Peyer's patch (tissue), 4 donors: ENCODE measurements around the gene AMBRA1. TPM values are rescaled to one million over a fixed set of nuclear protein-coding genes. Genes with fewer than 3 reads are reported as not detected.
A peak's percentile ranks its signal among the peaks of the same experiment; 100 is the strongest.

ENCODE experiments used
- DNase-seq, 3 donors: peaks; one replicate each; pipeline ENCODE4 v3.0.0-alpha.2; 2017 to 2019
- H3K27ac ChIP-seq, 4 donors: fragments of 200-600 bp; sonication (generic); one replicate each; pipeline ENCODE4 v1.5.1; 2016 to 2019
- H3K27me3 ChIP-seq, 2 donors: fragments of 200-600 bp; sonication (generic); one replicate each; pipeline ENCODE4 v1.5.1; 2019
- H3K36me3 ChIP-seq, 3 donors: fragments of 200-600 bp; sonication (generic); one replicate each; pipeline ENCODE4 v1.5.1; 2016 to 2019
- H3K4me1 ChIP-seq, 4 donors: fragments of 200-600 bp; sonication (generic); one replicate each; pipeline ENCODE4 v1.5.1; 2016 to 2019
- H3K4me3 ChIP-seq, 4 donors: fragments of 200-600 bp; sonication (generic); 1 replicate in 3 of 4; 2 replicates in 1 of 4; pipeline ENCODE4 v1.5.1; 2016 to 2019; ENCODE audit warnings: mild to moderate bottlenecking in 1 of 4
- H3K9me3 ChIP-seq, 4 donors: fragments of 200-600 bp; sonication (generic); one replicate each; pipeline ENCODE4 v1.5.1; 2016 to 2019; ENCODE audit warnings: mild to moderate bottlenecking in 1 of 4
- POLR2A ChIP-seq, 2 donors: fragments of 450-650 bp; IDR thresholded peaks; one replicate each; pipeline ENCODE4 v1.5.1; 2017; ENCODE audit warnings: antibody characterized with exemption in 2 of 2, mild to moderate bottlenecking in 2 of 2, moderate library complexity in 2 of 2
- total RNA-seq, 4 donors: library from RNA; depleted of rRNA; stranded (reverse); fragments of >200 nt; gene quantifications; one replicate each; pipeline ENCODE4 v1.1.0, GENCODE V29; 2016
- TF ChIP-seq, protein P1 (sequence below), 6 experiments: fragments of 450-650 bp in 4 of 6; fragments of 200-600 bp in 2 of 6; sonication (generic) in 1 of 6; IDR thresholded peaks; one replicate each; pipeline ENCODE4 v1.5.1; 2017 to 2019; ENCODE audit warnings: antibody characterized with exemption in 6 of 6, mild to moderate bottlenecking in 3 of 6, moderate library complexity in 1 of 6

Gene AMBRA1
- total RNA-seq, 4 donors from 2014 or later, result 28.9 to 61.6 (median 41.6) TPM

DNA sequence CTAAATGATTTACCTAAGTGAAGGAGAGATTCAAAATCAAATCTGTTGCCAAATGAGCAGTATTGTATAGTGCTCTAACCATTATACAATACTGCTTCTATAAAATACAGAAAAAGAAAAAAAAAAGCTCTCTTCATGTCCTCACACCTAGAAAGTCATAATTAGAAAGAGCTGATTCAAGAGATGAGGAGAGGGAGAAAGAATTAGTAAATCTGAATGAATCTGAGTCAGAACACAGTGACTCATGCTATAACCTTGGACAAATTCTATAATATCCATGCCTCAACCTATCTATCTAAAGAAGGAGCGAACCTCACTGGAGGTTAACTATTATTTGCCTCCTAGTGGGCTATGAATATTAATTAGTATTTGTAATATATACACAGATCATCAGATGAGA, 29.4 kb downstream of the AMBRA1 start:
- TF ChIP-seq POLR2A (IDR thresholded peaks at IDR 0.05), result no peak
- TF ChIP-seq, protein P1, sequence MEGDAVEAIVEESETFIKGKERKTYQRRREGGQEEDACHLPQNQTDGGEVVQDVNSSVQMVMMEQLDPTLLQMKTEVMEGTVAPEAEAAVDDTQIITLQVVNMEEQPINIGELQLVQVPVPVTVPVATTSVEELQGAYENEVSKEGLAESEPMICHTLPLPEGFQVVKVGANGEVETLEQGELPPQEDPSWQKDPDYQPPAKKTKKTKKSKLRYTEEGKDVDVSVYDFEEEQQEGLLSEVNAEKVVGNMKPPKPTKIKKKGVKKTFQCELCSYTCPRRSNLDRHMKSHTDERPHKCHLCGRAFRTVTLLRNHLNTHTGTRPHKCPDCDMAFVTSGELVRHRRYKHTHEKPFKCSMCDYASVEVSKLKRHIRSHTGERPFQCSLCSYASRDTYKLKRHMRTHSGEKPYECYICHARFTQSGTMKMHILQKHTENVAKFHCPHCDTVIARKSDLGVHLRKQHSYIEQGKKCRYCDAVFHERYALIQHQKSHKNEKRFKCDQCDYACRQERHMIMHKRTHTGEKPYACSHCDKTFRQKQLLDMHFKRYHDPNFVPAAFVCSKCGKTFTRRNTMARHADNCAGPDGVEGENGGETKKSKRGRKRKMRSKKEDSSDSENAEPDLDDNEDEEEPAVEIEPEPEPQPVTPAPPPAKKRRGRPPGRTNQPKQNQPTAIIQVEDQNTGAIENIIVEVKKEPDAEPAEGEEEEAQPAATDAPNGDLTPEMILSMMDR (IDR thresholded peaks at IDR 0.05), result no peak
- Histone ChIP-seq H3K9me3 (no peaks in the 10 kb centered on the region), H3K27ac (no peak overlapping the region), H3K36me3 (no peaks in the 10 kb centered on the region), H3K4me1 (peaks cover 0 to 14% (median 2%) of the 10 kb centered on the region in 4 donors), H3K27me3 (no peaks in the 10 kb centered on the region), H3K4me3 (no peak overlapping the region)
- no peak for DNase-seq

DNA sequence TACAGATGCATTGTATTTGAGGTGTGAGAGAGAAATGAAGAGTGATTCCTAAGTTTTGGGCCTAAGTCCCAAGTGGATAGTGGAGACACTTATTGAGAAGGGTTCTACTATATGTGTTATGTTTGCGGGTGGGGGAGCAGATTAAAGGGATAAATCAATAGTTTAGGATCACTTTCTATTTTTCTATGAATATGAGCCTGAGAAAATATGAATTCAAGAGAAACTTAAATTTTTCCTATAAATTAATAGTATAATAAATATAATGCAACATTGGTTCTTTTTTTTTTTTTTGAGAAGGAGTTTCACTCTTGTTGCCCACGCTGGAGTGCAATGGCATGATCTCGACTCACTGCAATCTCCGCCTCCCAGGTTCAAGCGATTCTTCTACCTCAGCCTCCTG, 31.3 kb downstream of the AMBRA1 start:
- H3K27me3 ChIP-seq, result no peaks in the 10 kb centered on the region
- peaks cover 0 to 14% (median 2%) of the 10 kb centered on the region in 4 donors for H3K4me1 ChIP-seq
- H3K4me3 ChIP-seq, result no peak overlapping the region
- DNase-seq, result no peak
- no peaks in the 10 kb centered on the region for H3K9me3 ChIP-seq
- H3K27ac ChIP-seq, result no peak overlapping the region
- H3K36me3 ChIP-seq, result no peaks in the 10 kb centered on the region
- TF ChIP-seq POLR2A (IDR thresholded peaks at IDR 0.05), result no peak
- TF ChIP-seq, protein P1 (IDR thresholded peaks at IDR 0.05), result no peak

DNA sequence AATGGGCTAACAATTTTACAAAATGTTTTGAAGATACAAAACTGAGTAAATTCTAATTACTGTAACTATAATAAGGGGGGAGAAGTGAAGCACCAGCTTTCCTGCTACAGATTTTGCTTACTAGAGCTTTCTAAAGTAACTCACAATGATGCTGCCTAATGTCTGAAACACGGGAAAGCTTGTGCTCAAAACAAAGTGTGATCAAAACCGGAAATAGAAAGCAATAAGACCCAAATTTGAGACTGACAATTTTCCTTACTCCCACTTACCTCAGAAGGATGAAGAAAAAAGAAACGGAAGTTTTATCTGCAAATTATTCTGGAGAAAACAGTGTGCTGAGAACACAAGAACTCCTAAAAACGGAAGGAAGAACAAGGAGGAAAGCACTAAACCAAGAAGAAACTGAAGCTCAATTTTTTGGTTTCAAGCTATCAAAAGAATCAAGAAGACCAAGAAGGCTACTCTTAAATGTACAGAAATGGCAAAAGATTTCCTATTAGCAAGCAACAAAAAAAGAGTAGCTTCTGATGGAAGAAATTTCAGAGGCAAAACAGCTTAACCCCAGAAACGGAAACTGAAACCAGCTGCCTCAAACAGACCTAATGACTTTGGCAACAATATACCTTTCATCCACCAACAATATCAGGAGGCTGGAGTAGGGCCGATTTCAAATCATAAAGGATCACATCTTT, 33.4 kb downstream of the AMBRA1 start:
- Histone ChIP-seq H3K4me1 (peaks cover 0 to 15% (median 9%) of the 10 kb centered on the region in 4 donors), H3K27me3 (no peaks in the 10 kb centered on the region), H3K9me3 (no peaks in the 10 kb centered on the region), H3K4me3 (peak overlapping the region; percentile 14 to 40 (median 30)), H3K27ac (peak overlapping the region; percentile 49 to 66 (median 62)), H3K36me3 (no peaks in the 10 kb centered on the region)
- peak in 1 of 3 donors; percentile 49 for DNase-seq
- TF ChIP-seq, protein P1 (IDR thresholded peaks at IDR 0.05), result no peak
- no peak for TF ChIP-seq POLR2A (IDR thresholded peaks at IDR 0.05)

DNA sequence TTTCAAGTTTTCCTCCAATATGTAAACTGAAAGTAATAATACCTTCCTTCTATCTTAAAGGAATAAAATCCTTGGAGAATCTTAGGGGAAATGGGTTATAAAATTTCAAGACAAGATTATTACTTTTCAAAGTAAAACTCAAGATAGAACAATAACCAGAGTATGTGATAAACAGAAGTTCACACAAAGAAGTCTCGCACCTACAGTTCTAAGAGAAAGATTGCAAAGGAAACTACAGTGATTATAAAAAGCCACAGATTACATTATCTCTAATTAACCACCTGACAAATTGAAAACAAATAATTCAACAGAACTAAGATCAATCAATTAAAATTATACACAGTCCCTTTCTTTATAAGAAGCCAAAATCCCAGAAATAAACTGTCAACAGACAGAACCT, 34.0 kb downstream of the AMBRA1 start:
- no peak for DNase-seq
- Histone ChIP-seq H3K27ac (peak overlapping the region in 3 of 4 donors; percentile 49 to 66 (median 63)), H3K9me3 (no peaks in the 10 kb centered on the region), H3K36me3 (no peaks in the 10 kb centered on the region), H3K4me3 (peak overlapping the region in 2 of 4 donors; percentile 34 to 40), H3K4me1 (peaks cover 0 to 21% (median 13%) of the 10 kb centered on the region in 4 donors), H3K27me3 (no peaks in the 10 kb centered on the region)
- no peak for TF ChIP-seq POLR2A (IDR thresholded peaks at IDR 0.05)
- TF ChIP-seq, protein P1 (IDR thresholded peaks at IDR 0.05), result no peak

DNA sequence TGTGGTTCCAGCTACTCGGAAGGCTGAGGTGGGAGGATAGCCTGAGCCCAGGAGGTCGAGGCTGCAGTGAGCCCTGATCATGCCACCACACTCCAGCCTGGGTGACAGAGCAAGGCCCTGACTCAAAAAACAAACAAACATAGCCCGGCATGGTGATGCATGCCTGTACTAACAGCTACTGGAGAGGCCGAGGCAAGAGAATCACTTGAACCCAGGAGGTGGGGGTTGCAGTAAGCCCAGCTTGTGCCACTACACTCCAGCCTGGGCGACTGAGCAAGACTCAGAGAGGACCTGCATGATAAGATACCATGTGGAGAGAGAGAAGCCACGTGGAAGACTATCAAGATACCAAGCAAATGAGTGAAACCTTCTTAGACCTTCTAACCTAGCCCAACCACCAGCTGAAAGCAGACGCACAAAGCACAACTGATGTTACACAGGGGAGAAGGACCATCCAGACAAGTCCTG, 36.1 kb downstream of the AMBRA1 start:
- peaks cover 0 to 42% (median 18%) of the 10 kb centered on the region in 4 donors for H3K4me1 ChIP-seq
- TF ChIP-seq POLR2A (IDR thresholded peaks at IDR 0.05), result no peak
- TF ChIP-seq, protein P1 (IDR thresholded peaks at IDR 0.05), result no peak
- H3K27ac ChIP-seq, result no peak overlapping the region
- H3K36me3 ChIP-seq, result no peaks in the 10 kb centered on the region
- H3K27me3 ChIP-seq, result no peaks in the 10 kb centered on the region
- no peak overlapping the region for H3K4me3 ChIP-seq
- DNase-seq, result no peak
- no peaks in the 10 kb centered on the region for H3K9me3 ChIP-seq
